AG10803 (cell line): ENCODE measurements around the gene PCDHB15.
A peak's percentile ranks its signal among the peaks of the same experiment; 100 is the strongest.
"Not testable (repeated sequence)": the region's sequence is repeated elsewhere in the genome, so short reads cannot be mapped to it uniquely, and the experiment has no call there.

Experiments
- DNase-seq: peaks from one replicate; pipeline ENCODE4 v3.0.0; 2010; ENCODE audit warnings: low read depth
- H3K4me3 ChIP-seq: 2 replicates; pipeline ENCODE4 v1.5.1; 2011; ENCODE audit warnings: mild to moderate bottlenecking, low read length, control low read depth
- TF ChIP-seq, protein P1 (sequence below): conservative IDR thresholded peaks from 2 replicates; pipeline ENCODE4 v1.5.1; 2011; ENCODE audit warnings: mild to moderate bottlenecking, low read length, control low read depth, inconsistent platforms

Gene PCDHB15

GRCh38 chr5:141223112-141223783 is 21.9 kb upstream of the PCDHB15 start, which contains the start of gene PCDHB14:
Gene PCDHB14 (plus strand): TSS chr5:141223343. CDS start chr5:141223506, 163 bp downstream.
- TF ChIP-seq, protein P1, sequence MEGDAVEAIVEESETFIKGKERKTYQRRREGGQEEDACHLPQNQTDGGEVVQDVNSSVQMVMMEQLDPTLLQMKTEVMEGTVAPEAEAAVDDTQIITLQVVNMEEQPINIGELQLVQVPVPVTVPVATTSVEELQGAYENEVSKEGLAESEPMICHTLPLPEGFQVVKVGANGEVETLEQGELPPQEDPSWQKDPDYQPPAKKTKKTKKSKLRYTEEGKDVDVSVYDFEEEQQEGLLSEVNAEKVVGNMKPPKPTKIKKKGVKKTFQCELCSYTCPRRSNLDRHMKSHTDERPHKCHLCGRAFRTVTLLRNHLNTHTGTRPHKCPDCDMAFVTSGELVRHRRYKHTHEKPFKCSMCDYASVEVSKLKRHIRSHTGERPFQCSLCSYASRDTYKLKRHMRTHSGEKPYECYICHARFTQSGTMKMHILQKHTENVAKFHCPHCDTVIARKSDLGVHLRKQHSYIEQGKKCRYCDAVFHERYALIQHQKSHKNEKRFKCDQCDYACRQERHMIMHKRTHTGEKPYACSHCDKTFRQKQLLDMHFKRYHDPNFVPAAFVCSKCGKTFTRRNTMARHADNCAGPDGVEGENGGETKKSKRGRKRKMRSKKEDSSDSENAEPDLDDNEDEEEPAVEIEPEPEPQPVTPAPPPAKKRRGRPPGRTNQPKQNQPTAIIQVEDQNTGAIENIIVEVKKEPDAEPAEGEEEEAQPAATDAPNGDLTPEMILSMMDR: peak; percentile 34
- DNase-seq: peak; percentile 44
- H3K4me3 ChIP-seq: peak within 1 kb of the TSS; percentile 47

GRCh38 chr5:141224844-141225243 is 20.4 kb upstream of the PCDHB15 start:
- not testable (repeated sequence) for DNase-seq, H3K4me3 ChIP-seq

GRCh38 chr5:141225421-141225820 is 19.8 kb upstream of the PCDHB15 start:
- not testable (repeated sequence) for H3K4me3 ChIP-seq, DNase-seq

DNA sequence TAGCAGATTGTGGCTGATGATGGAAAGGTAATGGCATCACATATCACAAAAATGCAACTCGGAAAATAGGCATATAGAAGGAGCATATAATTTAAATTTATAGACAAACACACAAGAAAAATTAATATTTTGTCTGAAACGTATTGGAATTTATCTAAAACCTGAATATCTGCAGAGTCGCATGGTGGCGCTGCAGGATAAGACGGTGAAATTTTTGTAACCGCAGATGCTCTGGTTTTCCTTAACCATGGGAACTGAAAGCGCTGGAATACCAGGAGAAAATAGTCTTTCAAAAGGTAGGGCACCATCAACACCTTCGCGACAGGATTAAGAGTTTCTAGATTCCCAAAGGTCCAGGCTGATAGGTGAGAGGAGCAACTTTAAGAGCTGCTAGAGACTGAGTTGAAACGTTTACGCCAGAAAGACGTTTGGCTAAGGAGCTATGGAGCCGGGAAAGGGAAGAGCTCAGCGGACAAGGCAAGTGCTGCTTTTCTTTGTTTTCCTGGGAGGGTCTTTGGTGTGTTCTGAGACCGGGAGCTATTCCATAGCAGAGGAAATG is 11.0 kb upstream of the PCDHB15 start:
- peak; percentile 5 for DNase-seq
- H3K4me3 ChIP-seq: peak overlapping the region; percentile 37
- TF ChIP-seq, protein P1: peak; percentile 21

DNA sequence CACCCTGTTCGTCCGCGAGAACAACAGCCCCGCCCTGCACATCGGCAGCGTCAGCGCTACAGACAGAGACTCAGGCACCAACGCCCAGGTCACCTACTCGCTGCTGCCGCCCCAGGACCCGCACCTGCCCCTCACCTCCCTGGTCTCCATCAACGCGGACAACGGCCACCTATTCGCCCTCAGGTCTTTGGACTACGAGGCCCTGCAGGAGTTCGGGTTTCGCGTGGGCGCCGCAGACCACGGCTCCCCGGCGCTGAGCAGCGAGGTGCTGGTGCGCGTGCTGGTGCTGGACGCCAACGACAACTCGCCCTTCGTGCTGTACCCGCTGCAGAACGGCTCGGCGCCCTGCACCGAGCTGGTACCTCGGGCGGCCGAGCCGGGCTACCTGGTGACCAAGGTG is 9.3 kb upstream of the PCDHB15 start:
- not testable (repeated sequence) for DNase-seq, H3K4me3 ChIP-seq

DNA sequence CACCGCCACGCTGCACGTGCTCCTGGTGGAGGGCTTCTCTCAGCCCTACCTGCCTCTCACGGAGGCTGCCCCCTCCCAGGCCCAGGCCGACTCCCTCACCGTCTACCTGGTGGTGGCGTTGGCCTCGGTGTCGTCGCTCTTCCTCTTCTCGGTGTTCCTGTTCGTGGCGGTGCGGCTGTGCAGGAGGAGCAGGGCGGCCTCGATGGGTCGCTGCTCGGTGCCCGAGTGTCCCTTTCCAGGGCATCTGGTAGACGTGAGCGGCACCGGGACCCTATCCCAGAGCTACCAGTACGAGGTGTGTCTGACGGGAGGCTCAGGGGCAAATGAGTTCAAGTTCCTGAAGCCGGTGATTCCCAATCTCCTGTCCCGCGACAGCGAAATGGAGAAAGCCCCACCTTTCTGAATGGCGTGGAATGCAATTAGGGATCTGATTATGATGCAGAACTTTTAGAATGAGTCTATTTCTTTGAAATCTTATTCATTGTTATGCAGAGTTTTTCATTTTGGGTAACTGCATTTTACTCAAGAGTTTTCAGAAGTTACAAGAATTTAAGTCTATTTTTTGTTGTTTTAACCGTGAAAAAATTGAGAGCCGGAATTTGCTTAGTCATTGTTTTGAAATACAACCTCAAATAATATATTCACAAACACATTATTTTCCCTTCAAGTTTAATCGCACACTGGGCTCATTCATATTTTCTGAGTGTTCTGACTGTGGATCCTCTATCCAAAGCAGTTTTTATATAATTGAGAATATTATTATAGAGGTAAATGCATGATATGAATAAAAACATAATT is 8.5 kb upstream of the PCDHB15 start:
- no peak overlapping the region for H3K4me3 ChIP-seq
- TF ChIP-seq, protein P1: no peak
- no peak for DNase-seq

DNA sequence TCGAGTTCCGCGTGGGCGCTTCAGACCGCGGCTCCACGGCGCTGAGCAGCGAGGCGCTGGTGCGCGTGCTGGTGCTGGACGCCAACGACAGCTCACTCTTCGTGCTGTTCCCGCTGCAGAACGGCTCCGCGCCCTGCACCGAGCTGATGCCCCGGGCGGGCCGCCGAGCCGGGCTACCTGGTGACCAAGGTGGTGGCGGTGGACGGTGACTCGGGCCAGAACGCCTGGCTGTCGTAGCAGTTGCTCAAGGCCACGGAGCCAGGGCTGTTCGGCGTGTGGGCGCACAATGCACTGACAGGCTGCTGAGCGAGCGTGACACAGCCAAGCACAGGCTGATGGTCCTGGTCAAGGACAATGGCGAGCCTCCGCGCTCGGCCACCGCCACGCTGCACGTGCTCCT is 3.7 kb upstream of the PCDHB15 start:
- no peak overlapping the region for H3K4me3 ChIP-seq
- DNase-seq: no peak
- TF ChIP-seq, protein P1: no peak

GRCh38 chr5:141246971-141247370 is 1.8 kb downstream of the PCDHB15 start:
- not testable (repeated sequence) for H3K4me3 ChIP-seq, DNase-seq

- not testable (repeated sequence) for DNase-seq, H3K4me3 ChIP-seq
These were observed 2.2 kb downstream of the PCDHB15 start for GRCh38 chr5:141247434-141247833.
